ENCODE results near the gene ACTR1A.

DNA sequence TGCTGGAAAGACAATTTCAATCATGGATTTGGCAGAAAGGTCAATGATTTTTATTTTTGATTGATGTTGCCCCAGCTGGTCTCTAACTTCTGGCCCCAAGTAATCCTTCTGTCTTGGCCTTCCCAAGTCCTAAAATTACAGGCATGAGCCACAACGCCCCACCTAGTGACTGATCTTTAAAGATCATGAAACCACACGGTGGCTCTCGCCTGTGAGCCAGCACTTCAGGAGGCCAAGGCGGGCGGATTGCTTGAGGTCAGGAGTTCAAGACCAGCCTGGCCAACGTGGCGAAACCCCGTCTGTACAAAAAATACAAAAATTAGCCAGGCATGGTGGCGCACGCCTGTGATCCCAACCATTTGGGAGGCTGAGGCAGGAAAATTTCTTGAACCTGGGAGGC lies 38.5 kb downstream of the ACTR1A start:
- TF ChIP-seq CTCF (conservative IDR thresholded peaks at IDR 0.05 in 1 of 2, IDR thresholded peaks at IDR 0.05 in 1 of 2; ENCODE audit: extremely low read depth in 1 of 2, insufficient read depth in 1 of 2, low read depth in 1 of 2, low read length in 2 of 2) (no peak), EZH2 (IDR thresholded peaks at IDR 0.05; ENCODE audit: borderline replicate concordance, low read length) (no peak)
